ENCODE results near the gene VPS37D. TPM values are rescaled to one million over a fixed set of nuclear protein-coding genes. Genes with fewer than 3 reads are reported as not detected.

The VPS37D gene
- total and polyA plus RNA-seq, 3 experiments from 2014 or later: 0.17 to 0.18 TPM; not detected in 1

DNA sequence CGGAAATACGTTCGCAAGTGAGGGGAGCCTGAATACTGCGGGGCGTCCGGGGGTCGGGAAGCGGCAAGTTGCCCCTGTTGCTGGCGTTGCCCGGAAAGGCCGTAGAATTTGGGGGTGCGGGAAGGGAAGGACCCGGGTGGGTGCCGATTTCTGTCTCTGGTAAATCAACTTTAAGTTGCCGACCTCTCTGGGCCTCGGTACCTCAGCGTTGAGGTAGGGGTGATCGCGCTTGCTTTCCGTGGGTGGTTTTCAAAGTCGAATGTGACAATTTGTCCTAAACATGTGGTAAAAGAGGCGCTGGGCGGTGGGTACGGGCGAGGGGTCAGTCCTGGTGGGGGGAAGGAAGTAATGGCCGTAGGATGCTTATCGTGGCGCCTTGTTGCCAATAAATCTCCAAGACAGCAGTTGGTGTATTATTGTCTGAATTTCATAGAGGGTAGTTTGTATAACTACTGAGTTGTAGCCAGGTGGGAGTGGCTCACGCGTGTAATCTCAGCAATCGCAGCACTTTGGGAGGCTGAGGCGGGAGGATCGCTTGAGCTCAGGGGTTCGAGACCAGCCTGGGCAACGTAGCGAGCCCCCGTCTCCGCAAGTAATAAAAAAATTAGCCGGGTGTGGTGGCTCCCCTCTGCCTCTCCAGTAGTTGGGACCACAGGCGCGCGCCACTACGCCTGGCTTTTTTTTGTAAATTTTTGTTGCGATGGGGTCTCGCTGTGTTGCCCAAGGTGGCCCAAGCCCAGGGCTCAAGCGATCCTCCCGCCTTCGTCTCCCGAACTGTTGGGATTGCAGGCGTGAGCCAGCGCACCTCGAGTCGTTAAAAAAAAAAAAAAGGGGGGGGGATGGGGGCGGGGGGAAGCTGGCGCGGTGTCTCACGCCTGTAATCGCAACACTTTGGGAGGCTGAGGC is 16.4 kb downstream of the VPS37D start:
- H3K4me3 ChIP-seq (ENCODE audit: low read length): peak overlapping the region; percentile 99
- peaks cover 24% of the 10 kb centered on the region for H3K4me1 ChIP-seq (ENCODE audit: insufficient read depth, low read length)
- no peaks in the 10 kb centered on the region for H3K9me3 Mint-ChIP-seq
- no peaks in the 10 kb centered on the region for H3K27me3 Mint-ChIP-seq
- peaks cover 28 to 61% (median 39%) of the 10 kb centered on the region in 3 donors for H3K4me1 Mint-ChIP-seq
- ChIA-PET POLR2A (interaction anchor here (1.2 kb wide), 1 partner anchor 55 kb away, joined by 4 read pairs; the partner anchor contains the start of gene ABHD11), CTCF (interaction anchor here (1.1 kb wide), 1 partner anchor 51 kb away, joined by 4 read pairs; no protein-coding TSS in a partner anchor)
- H3K9me3 ChIP-seq (ENCODE audit: low read length): no peaks in the 10 kb centered on the region
- H3K36me3 Mint-ChIP-seq: peaks cover 0 to 47% (median 13%) of the 10 kb centered on the region in 3 donors
- H3K36me3 ChIP-seq (ENCODE audit: insufficient read depth, low read length): peaks cover 27% of the 10 kb centered on the region
- no peak for DNase-seq
- peak overlapping the region; percentile 93 for H3K27ac ChIP-seq (ENCODE audit: low read depth, low read length)
- no peaks in the 10 kb centered on the region for H3K27me3 ChIP-seq (ENCODE audit: insufficient read depth, low read length, poor library complexity, severe bottlenecking)
- H3K4me3 Mint-ChIP-seq: peak overlapping the region; percentile 91 to 98 (median 96)
- H3K27ac Mint-ChIP-seq: peak overlapping the region; percentile 90 to 97 (median 96)

DNA sequence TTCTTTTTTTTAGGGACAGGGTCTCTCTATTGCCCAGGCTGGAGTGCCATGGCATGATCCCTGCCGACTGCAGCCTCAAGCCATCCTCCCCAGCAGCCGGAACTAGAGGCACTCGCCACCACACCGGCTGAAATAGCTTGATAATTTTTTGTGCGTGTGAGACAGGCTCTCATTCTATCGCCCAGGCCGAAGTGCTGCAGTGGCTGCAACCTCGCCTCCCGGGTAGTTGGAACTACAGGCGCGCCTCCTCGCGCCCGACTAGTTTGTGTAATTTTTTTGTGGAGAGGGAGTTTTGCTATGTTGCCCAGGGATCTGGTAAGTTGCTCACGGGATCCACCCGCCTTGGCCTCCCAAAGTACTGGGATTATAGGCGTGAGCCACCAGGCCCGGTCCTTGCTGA is 17.7 kb downstream of the VPS37D start:
- peaks cover 3 to 52% (median 18%) of the 10 kb centered on the region in 3 donors for H3K36me3 Mint-ChIP-seq
- Histone ChIP-seq H3K36me3 (ENCODE audit: insufficient read depth, low read length) (peaks cover 25% of the 10 kb centered on the region), H3K4me1 (ENCODE audit: insufficient read depth, low read length) (peaks cover 24% of the 10 kb centered on the region), H3K27ac (ENCODE audit: low read depth, low read length) (no peak overlapping the region), H3K9me3 (ENCODE audit: low read length) (no peaks in the 10 kb centered on the region), H3K4me3 (ENCODE audit: low read length) (no peak overlapping the region), H3K27me3 (ENCODE audit: insufficient read depth, low read length, poor library complexity, severe bottlenecking) (no peaks in the 10 kb centered on the region)
- H3K9me3 Mint-ChIP-seq: no peaks in the 10 kb centered on the region
- H3K4me1 Mint-ChIP-seq: peaks cover 30 to 59% (median 44%) of the 10 kb centered on the region in 3 donors
- no peaks in the 10 kb centered on the region for H3K27me3 Mint-ChIP-seq
- peak overlapping the region in 2 of 8 donors; percentile 26 to 43 for H3K27ac Mint-ChIP-seq
- ChIA-PET POLR2A (interaction anchor here (0.6 to 1.2 kb wide), 2 partner anchors 54 to 972 kb away, joined by 4 to 8 read pairs; partner anchors contain the start of genes ABHD11 and GTF2I), CTCF (interaction anchor here (0.6 to 1.2 kb wide), 3 partner anchors 17 to 78 kb away, joined by 3 to 4 read pairs (median 3); partner anchors contain the start of gene VPS37D)
- peak overlapping the region in 6 of 7 donors; percentile 33 to 87 (median 67) for H3K4me3 Mint-ChIP-seq
- DNase-seq: no peak

- DNase-seq: no peak
- CTCF ChIA-PET: no interaction called here
- Mint-ChIP-seq H3K9me3 (no peaks in the 10 kb centered on the region), H3K36me3 (peaks cover 9 to 71% (median 30%) of the 10 kb centered on the region in 3 donors), H3K4me1 (peaks cover 18 to 35% (median 24%) of the 10 kb centered on the region in 3 donors), H3K27ac (peak overlapping the region in 1 of 8 donors; percentile 82), H3K27me3 (no peaks in the 10 kb centered on the region), H3K4me3 (peak overlapping the region in 1 of 7 donors; percentile 70)
- peaks cover 4% of the 10 kb centered on the region for H3K4me1 ChIP-seq (ENCODE audit: insufficient read depth, low read length)
- POLR2A ChIA-PET: no interaction called here
- H3K27me3 ChIP-seq (ENCODE audit: insufficient read depth, low read length, poor library complexity, severe bottlenecking): no peaks in the 10 kb centered on the region
- peaks cover 38% of the 10 kb centered on the region for H3K36me3 ChIP-seq (ENCODE audit: insufficient read depth, low read length)
- no peaks in the 10 kb centered on the region for H3K9me3 ChIP-seq (ENCODE audit: low read length)
- no peak overlapping the region for H3K4me3 ChIP-seq (ENCODE audit: low read length)
- H3K27ac ChIP-seq (ENCODE audit: low read depth, low read length): no peak overlapping the region
These were observed 20.7 kb downstream of the VPS37D start for GRCh38 chr7:73688288-73688687.

GRCh38 chr7:73690646-73691045 is 23.0 kb downstream of the VPS37D start:
- H3K36me3 ChIP-seq (ENCODE audit: insufficient read depth, low read length): peaks cover 52% of the 10 kb centered on the region
- H3K4me1 ChIP-seq (ENCODE audit: insufficient read depth, low read length): no peaks in the 10 kb centered on the region
- Mint-ChIP-seq H3K9me3 (no peaks in the 10 kb centered on the region), H3K27me3 (no peaks in the 10 kb centered on the region), H3K4me1 (peaks cover 10 to 19% (median 19%) of the 10 kb centered on the region in 3 donors), H3K27ac (no peak overlapping the region), H3K36me3 (peaks cover 9 to 87% (median 37%) of the 10 kb centered on the region in 3 donors), H3K4me3 (peak overlapping the region in 1 of 7 donors; percentile 71)
- no peaks in the 10 kb centered on the region for H3K27me3 ChIP-seq (ENCODE audit: insufficient read depth, low read length, poor library complexity, severe bottlenecking)
- no peak overlapping the region for H3K4me3 ChIP-seq (ENCODE audit: low read length)
- no peak for DNase-seq
- ChIA-PET CTCF (interaction anchor here (1.3 to 1.5 kb wide), 2 partner anchors 44 to 84 kb away, joined by 4 read pairs; no protein-coding TSS in a partner anchor), POLR2A (no interaction called here)
- no peak overlapping the region for H3K27ac ChIP-seq (ENCODE audit: low read depth, low read length)
- no peaks in the 10 kb centered on the region for H3K9me3 ChIP-seq (ENCODE audit: low read length)

- CTCF ChIA-PET: interaction anchor here (0.8 to 2.0 kb wide), 3 partner anchors 28 to 38 kb away, joined by 3 to 4 read pairs (median 4); partner anchors contain the start of gene VPS37D
- Histone ChIP-seq H3K9me3 (ENCODE audit: low read length) (no peaks in the 10 kb centered on the region), H3K27me3 (ENCODE audit: insufficient read depth, low read length, poor library complexity, severe bottlenecking) (no peaks in the 10 kb centered on the region), H3K27ac (ENCODE audit: low read depth, low read length) (no peak overlapping the region), H3K36me3 (ENCODE audit: insufficient read depth, low read length) (peaks cover 38% of the 10 kb centered on the region), H3K4me1 (ENCODE audit: insufficient read depth, low read length) (no peaks in the 10 kb centered on the region), H3K4me3 (ENCODE audit: low read length) (no peak overlapping the region)
- Mint-ChIP-seq H3K36me3 (peaks cover 5 to 84% (median 21%) of the 10 kb centered on the region in 3 donors), H3K27ac (no peak overlapping the region), H3K27me3 (no peaks in the 10 kb centered on the region), H3K9me3 (no peaks in the 10 kb centered on the region), H3K4me3 (no peak overlapping the region), H3K4me1 (peaks cover 0 to 1% (median 0%) of the 10 kb centered on the region in 3 donors)
- DNase-seq: no peak
- POLR2A ChIA-PET: no interaction called here
These were observed 28.7 kb downstream of the VPS37D start for GRCh38 chr7:73696372-73696771.

- H3K4me1 Mint-ChIP-seq: no peaks in the 10 kb centered on the region
- CTCF ChIA-PET: interaction anchor here (1.1 kb wide), 1 partner anchor 10 kb away, joined by 4 read pairs; no protein-coding TSS in a partner anchor
- peaks cover 35% of the 10 kb centered on the region for H3K36me3 ChIP-seq (ENCODE audit: insufficient read depth, low read length)
These were observed 30.8 kb downstream of the VPS37D start for GRCh38 chr7:73698410-73698809.

DNA sequence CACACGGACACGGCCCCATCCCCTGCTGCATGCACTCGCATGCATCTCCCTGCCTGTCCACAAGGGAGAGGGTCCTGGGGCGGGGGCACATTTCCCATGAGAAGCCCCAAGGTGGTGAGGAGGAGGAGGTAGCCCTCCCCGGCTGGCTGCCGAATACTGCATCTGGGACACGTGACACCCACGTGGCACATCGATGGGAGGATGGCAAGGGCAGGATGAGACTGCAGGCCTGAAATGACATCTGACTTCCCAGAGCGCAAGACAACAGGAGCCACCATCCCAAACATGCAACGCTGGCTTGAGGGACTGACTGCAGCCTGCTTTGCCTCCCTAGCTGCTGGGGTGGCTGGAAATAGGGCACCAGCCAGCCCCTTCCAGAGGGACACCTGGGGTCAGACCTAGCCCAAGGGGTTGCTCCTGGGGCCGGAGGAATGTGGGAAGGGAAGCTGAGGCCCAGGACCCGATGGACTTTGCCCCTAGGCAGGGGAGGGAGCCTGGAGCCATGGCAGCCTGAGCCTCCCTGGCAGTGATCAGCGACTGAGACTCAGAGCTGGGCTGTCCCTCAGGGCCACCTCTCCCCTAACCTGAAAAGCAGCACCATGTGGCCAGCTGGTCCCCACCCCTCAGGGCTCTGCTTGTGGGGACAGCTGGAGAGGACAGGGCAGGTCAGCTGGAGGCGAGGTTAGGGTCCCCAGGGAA is 31.9 kb downstream of the VPS37D start:
- CTCF ChIA-PET: interaction anchor here (0.9 to 1.2 kb wide), 2 partner anchors 18 to 25 kb away, joined by 3 to 4 read pairs; no protein-coding TSS in a partner anchor
- H3K4me1 ChIP-seq (ENCODE audit: insufficient read depth, low read length): no peaks in the 10 kb centered on the region
- peaks cover 25% of the 10 kb centered on the region for H3K36me3 ChIP-seq (ENCODE audit: insufficient read depth, low read length)
- Mint-ChIP-seq H3K27me3 (peaks cover 0 to 2% of the 10 kb centered on the region in 2 donors), H3K9me3 (no peaks in the 10 kb centered on the region), H3K4me1 (no peaks in the 10 kb centered on the region), H3K4me3 (no peak overlapping the region), H3K36me3 (peaks cover 0 to 68% (median 7%) of the 10 kb centered on the region in 3 donors), H3K27ac (peak overlapping the region in 1 of 8 donors; percentile 33)
- H3K4me3 ChIP-seq (ENCODE audit: low read length): no peak overlapping the region
- no peaks in the 10 kb centered on the region for H3K9me3 ChIP-seq (ENCODE audit: low read length)
- POLR2A ChIA-PET: no interaction called here
- no peak overlapping the region for H3K27ac ChIP-seq (ENCODE audit: low read depth, low read length)
- no peaks in the 10 kb centered on the region for H3K27me3 ChIP-seq (ENCODE audit: insufficient read depth, low read length, poor library complexity, severe bottlenecking)
- no peak for DNase-seq

More at GRCh38 chr7:73698410-73698809, 30.8 kb downstream of the VPS37D start:
- H3K9me3 ChIP-seq (ENCODE audit: low read length): no peaks in the 10 kb centered on the region
- H3K27ac ChIP-seq (ENCODE audit: low read depth, low read length): no peak overlapping the region
- DNase-seq: no peak
- POLR2A ChIA-PET: interaction anchor here (0.6 kb wide), 1 partner anchor 19 kb away, joined by 4 read pairs; no protein-coding TSS in a partner anchor
- peak overlapping the region in 4 of 8 donors; percentile 17 to 54 (median 42) for H3K27ac Mint-ChIP-seq
- no peaks in the 10 kb centered on the region for H3K27me3 ChIP-seq (ENCODE audit: insufficient read depth, low read length, poor library complexity, severe bottlenecking)
- H3K36me3 Mint-ChIP-seq: peaks cover 0 to 78% (median 11%) of the 10 kb centered on the region in 3 donors
- no peak overlapping the region for H3K4me3 Mint-ChIP-seq
- H3K27me3 Mint-ChIP-seq: peaks cover 0 to 2% of the 10 kb centered on the region in 2 donors
- H3K4me3 ChIP-seq (ENCODE audit: low read length): no peak overlapping the region
- no peaks in the 10 kb centered on the region for H3K9me3 Mint-ChIP-seq
- no peaks in the 10 kb centered on the region for H3K4me1 ChIP-seq (ENCODE audit: insufficient read depth, low read length)
